GM18517 (cell line): ENCODE data around the gene GMDS.

Experiments
- ATAC-seq: cut with Tn5 transposase; IDR thresholded peaks from one replicate; pipeline ENCODE4 v1.9.1; 2021; ENCODE audit warnings: mild to moderate bottlenecking, moderate library complexity; ENCODE audit not compliant: unreplicated experiment

Gene GMDS

GRCh38 chr6:2141644-2142290 lies 103.6 kb downstream of the GMDS start:
- ATAC-seq, result no peak

DNA sequence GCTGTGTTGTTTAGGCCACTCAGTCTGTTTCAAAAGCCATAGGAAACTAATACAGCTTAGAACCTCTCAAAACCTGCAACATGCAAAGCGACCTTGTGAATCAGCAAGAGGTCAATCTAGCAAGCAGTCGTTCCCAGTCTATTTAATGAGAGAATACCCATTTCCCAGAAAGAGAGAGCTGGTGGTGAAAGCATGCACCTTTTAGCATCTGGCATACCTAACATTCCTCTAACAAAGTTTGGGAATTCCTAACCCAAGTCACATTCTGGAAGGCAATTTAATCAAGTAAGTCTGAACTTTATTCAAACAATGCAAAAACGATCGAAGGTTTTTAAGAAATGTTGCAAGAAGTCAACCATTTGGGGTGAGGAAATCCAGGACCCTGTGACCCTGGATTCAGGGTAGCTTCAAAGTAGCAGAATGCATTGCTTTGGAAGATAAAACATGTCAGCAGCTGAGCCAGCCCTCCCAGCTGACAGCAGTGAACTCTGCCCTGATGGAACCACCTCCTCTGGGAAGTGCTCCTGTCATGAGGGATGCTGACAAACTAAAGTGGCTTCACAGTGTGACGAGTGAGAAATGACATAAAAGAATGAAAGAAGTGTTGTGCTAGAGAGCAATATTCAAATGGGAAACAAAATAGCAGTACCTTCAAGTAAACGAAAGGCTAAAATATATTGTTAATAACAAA lies 104.8 kb downstream of the GMDS start:
- ATAC-seq, result no peak

DNA sequence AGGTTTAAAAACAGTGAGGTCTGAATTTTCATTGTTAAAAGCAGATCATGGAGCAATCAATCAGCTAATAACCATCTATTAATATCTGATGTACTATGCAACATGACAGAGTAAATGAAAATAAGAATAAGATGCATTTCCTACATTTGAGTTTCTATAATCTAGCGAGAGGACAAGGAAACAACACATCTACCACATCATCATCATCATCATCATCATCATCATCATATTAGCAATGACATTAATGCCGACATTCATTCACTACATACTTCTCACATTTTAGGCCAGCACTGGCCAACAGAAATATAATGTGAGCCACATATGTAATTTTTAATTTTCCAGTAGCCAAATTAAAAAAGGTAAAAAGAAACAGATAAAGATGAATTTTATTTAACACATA lies 110.0 kb downstream of the GMDS start:
- ATAC-seq, result no peak

DNA sequence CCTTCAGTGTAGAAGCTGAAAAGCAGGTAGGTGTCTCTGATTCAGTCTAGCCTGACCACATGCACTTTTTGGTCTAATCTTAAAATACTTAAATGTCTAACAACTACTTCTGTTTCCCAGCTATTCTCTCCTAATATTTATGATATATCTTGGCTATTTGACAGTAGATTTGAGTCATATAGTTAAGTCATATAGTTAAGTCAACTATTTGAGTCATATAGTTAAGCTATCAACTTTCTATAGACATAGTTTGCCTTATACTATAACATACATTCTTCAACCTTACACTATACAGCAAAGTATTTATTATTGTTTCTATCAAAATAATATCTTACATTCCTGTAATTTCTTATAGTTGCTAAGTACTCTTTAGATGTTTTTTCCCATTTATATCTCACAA lies 110.9 kb downstream of the GMDS start:
- ATAC-seq, result no peak

DNA sequence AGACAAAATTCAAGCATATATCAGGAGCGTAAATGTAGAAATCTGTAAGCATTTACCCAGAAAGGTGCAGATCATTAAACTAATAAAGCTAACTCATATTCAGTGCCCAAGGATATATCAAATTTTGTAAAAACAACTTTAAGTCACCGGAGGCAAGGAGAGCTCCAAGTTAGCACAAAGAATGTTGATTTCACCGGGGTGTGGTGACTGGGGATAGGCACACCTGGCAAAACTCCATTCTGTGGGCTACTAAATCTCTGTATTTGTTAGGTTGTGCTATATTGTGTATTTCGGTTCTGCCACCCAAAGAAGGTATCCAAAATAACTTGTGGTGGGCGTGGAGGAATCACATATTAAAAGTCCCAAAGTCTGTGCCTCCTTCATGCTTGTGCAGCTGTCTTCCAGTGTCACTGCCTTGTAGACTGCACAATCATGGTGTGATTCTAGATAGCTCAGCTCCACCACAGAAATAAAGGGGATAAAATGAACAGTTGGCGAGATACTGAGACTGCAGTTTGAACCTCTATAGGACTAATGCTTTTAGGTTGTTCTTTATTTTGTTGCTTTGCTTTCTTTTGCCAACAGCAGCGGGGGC lies 111.6 kb downstream of the GMDS start:
- ATAC-seq, result no peak

- no peak for ATAC-seq
Measured at GRCh38 chr6:2132916-2133315, 112.5 kb downstream of the GMDS start.

GRCh38 chr6:2132416-2132815 lies 113.0 kb downstream of the GMDS start:
- ATAC-seq, result no peak

DNA sequence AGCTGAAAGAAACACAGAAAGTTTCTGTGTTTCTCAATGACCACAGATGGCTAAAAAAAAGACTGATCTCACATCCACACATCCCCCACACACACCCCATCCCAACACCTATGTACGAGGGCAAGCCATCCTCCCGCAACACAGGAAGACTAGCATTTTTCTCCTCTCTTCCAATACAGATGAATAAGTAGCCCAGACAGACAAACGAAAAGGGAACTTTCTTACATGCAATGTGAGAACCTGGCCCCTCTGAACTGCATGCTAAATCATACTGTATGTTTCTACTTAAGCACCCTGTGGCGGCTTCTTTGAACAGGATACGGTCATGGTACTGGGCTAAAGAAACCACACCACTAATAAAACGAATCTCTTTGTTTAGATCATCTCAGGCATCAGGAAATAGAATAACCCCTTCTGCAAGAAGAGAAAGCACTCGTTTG lies 116.2 kb downstream of the GMDS start:
- ATAC-seq, result no peak

- ATAC-seq, result peak; percentile 56
Measured at GRCh38 chr6:2127484-2127911, 117.9 kb downstream of the GMDS start.

- no peak for ATAC-seq
Measured at GRCh38 chr6:2126351-2126750, 119.1 kb downstream of the GMDS start.

DNA sequence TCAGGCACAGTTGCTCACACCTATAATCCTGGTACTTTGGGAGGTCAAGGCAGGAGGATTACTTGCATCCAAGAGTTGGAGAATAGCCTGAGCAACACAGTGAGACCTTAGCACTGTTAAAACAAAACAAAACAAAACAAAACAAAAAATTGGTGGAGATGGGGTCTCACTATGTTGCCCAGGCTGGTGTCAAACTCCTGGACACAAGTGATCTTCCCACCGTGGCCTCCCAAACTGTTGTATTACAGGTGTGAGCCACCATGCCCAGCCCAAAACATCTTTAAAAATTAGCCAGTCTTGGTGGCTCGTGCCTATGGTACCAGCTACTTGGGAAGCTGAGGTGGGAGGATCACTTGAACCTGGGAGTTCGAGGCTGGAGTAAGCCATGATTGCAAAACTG lies 120.2 kb downstream of the GMDS start:
- no peak for ATAC-seq

DNA sequence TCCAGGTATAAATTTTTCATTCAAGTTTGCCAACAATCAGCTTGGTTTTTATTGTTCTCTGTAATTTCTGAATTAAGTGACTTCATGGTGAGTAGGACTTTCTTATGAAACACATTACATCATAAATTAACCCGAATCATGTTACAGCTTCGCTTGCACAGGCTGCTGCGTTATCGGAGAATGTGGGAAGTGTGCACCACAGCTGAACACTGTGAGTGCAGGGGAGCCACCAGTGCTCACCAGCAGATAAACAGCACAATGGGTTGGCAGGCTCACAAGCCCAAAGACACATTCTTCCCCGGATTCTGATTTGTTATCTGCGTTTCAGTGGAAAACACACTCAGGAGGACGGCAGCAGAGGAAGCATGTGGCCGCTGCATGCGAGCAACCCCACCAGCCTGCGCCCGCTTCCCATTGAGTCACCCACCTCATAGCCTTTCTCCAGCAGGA lies 121.1 kb downstream of the GMDS start:
- ATAC-seq, result no peak

DNA sequence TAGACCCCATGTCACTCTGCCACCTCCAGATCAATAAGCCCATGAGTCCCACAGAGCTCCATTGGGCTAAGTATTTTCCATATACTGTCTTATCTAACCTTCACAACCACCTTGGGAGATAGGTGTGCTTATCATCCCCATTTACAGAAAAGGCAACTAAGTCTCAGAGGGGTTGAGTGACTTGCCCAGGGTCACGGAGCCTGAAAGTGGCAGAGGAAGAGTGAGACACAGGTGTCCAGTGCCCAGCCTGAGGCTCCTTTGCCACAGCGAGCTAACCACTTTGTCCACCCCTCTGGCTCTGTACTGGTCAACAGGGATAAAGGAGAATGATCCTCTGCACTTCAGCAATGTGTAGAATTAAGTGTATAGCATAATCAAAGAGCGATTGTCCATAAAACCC lies 124.5 kb downstream of the GMDS start:
- no peak for ATAC-seq

- ATAC-seq, result no peak
Measured at GRCh38 chr6:2119275-2119674, 126.1 kb downstream of the GMDS start.

DNA sequence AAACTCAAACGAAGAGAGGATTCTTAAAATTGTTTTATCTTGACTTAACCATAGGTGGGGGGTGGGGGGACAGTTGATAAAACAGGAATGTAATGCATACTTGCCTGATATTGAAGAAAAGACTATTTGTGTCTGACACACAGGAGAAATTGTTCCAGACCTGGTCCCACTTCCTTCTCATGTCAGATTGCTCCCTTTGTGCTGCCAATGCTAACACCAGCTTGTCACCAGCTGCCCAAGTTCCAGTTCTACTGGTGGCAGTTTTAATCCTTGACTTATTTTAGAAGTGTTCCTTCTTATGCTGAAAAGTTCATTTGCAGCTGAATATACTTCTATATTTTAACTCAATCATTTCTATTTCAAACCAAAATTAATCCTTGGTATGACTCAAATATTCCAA lies 127.3 kb downstream of the GMDS start:
- ATAC-seq, result no peak

DNA sequence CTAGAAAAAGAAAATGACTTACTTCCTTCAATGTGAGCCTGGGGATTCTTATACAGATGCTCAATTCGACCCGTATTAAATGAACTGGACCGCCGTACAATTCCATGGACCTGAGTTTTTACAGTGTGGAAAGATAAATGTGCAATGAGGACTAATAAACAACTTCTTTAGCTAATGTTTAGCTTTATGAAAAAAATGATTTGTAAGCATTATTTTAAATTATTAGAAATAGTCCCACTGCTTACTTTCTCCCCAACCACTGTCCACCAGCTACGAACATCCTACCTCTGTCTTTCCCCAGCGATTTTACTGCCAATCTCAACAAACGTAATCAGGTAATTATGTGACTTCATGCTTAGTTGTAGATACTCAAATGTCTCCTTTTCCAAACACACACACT lies 128.0 kb downstream of the GMDS start:
- no peak for ATAC-seq

DNA sequence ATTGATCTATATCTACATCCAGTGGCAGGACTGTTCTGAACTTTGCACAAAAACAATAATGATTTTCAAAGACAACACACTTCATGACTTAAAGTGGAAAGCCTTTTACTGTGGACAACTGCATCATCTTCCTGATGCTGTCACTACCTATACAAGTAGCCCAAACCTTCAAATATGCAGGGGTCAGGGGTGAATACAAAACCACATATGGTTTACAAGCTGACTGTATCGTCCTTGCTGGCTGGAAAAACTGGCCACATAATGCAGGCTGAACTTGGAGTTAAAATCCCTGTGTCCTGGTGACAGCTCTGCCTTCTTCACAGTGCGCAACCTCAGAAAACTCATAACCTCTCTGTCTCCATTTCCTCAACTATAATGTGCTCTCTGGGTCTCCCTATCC lies 128.9 kb downstream of the GMDS start:
- ATAC-seq, result no peak

GRCh38 chr6:2114100-2114499 lies 131.3 kb downstream of the GMDS start:
- no peak for ATAC-seq

DNA sequence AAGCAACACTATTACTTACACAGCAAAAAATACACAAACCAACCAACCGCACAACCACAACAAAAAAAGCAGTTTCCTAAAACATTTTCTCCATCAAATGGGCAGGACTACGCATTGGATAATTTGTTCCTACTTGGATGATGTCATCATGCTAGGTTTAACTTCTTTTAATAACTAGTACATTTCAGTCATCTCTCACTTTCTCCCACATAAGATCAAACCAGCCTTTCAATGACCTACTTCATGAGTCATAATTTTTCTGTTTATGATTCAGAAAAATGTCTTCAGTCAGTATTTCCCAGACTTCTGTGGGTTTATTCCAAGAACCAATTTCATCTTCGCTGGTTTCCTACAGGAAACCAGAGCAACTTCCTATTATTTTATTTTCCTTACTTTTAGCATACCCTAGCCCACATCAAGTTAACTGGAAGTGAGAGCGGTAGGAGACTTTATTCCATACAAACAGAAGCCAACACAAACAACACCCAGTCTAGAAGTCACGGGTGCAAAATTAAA lies 134.2 kb downstream of the GMDS start:
- peak; percentile 65 for ATAC-seq

DNA sequence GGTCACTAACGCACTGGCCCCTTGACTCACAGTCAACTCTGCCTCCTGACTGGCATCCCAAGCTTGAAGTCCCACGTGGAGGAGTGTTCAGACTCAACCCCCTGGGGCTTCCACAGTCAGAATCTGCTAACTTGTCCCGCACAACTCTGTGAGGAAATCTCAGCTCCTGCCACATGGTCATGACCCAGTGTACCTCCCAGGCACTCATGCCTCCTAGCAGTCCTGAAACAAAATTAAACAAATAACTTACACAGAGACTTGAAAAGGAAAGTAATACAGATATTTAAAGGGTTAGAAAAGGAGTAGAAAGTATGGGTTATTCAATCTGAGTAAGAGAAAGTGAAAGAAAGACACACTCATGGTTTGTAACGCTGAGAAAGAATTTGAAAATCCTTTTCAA lies 134.9 kb downstream of the GMDS start:
- peak; percentile 57 for ATAC-seq

DNA sequence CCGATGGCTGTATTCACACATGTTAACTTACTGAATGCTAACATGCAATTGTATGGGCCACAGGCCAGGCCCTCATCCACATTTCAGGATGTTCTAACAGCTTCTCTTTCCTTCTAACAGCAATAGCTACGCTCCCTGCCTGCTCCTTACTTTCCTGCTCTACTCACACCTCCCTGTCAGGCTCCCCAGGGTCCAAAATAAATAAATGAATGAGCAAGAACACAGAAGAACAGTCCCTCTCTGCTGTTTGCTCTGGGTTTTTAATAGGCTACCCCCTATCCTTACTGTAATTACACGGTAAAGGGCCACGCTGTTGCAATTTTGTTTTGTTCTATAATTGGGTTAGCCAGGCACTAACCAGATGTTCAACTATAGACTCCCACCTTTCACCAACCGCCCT lies 135.6 kb downstream of the GMDS start:
- no peak for ATAC-seq

DNA sequence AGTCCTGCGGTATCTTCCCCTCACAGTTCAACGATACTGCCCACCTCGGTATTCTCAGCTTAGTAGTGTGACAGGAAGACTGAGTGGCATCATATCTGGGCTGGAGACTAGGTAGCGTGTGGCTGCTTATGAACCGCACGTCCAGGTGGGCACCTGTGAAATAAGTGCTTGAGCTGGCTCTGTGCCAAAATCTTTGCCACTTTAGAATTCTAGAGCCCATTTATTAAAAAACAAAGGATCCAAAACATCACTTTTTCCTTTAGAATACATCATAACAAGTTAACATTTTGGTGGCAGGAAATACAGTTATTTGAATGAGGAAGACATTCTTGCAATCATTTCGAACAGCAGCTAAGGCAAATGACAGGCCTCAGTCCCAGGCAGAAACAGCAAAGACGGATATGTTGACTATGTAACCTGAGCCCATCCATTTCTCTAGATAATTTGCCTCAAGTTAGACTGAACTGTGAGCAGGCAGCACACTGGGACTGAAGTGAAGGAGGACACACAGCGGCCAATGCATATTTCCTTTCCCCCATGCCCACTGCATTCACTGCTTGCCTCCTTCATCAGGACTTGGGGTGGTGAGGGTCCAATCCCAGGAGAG lies 136.6 kb downstream of the GMDS start:
- ATAC-seq, result no peak
